Hepatocyte (in vitro differentiated cells): ENCODE measurements around the gene ARSB.
"Not testable (repeated sequence)": the region's sequence is repeated elsewhere in the genome, so short reads cannot be mapped to it uniquely, and the experiment has no call there.

Experiments used
- CTCF ChIP-seq: fragments of 200-600 bp; sonication (generic); IDR thresholded peaks from 2 replicates; pipeline ENCODE4 v1.5.1; 2016; ENCODE audit warnings: antibody characterized with exemption, mild to moderate bottlenecking; ENCODE audit not compliant: poor library complexity
- EZH2 ChIP-seq: fragments of 200-600 bp; sonication (generic); IDR thresholded peaks from 2 replicates; pipeline ENCODE4 v1.6.1; 2016; ENCODE audit warnings: antibody characterized with exemption, mild to moderate bottlenecking, borderline replicate concordance
- EZH2phosphoT487 ChIP-seq: fragments of 200-600 bp; sonication (generic); IDR thresholded peaks from one replicate; pipeline ENCODE4 v1.6.1; 2018; ENCODE audit warnings: antibody characterized with exemption, mild to moderate bottlenecking, low read depth, moderate library complexity; ENCODE audit not compliant: unreplicated experiment, severe bottlenecking

- not testable (repeated sequence) for TF ChIP-seq CTCF, EZH2phosphoT487, EZH2
Observed at GRCh38 chr5:78762743-78763142, 222.4 kb downstream of the ARSB start.
